HEK293T (cell line): ENCODE results near the gene PPARA.

Experiments
- ARNT ChIP-seq: fragments of 450-650 bp; IDR thresholded peaks from 2 replicates; pipeline ENCODE4 v1.6.1; 2017; ENCODE audit warnings: mild to moderate bottlenecking
- BHLHE40 ChIP-seq: fragments of 450-650 bp; IDR thresholded peaks from 2 replicates; pipeline ENCODE4 v1.6.1; 2016; ENCODE audit warnings: mild to moderate bottlenecking, moderate library complexity, borderline replicate concordance
- ELF4 ChIP-seq: fragments of 450-650 bp; IDR thresholded peaks from 2 replicates; pipeline ENCODE4 v1.6.1; 2017; ENCODE audit warnings: antibody characterized with exemption
- FOXM1 ChIP-seq: fragments of 450-650 bp; IDR thresholded peaks from 2 replicates; pipeline ENCODE4 v1.6.1; 2017; ENCODE audit warnings: mild to moderate bottlenecking, borderline replicate concordance
- SP1 ChIP-seq: fragments of 450-650 bp; IDR thresholded peaks from 2 replicates; pipeline ENCODE4 v1.6.1; 2017
- TARDBP ChIP-seq: fragments of 450-650 bp; IDR thresholded peaks from 2 replicates; pipeline ENCODE4 v1.6.1; 2016
- TF ChIP-seq, protein P1 (sequence below): fragments of 450-650 bp; IDR thresholded peaks from 2 replicates; pipeline ENCODE4 v1.6.1; 2016

- TF ChIP-seq FOXM1 = no peak
- no peak for TF ChIP-seq SP1
- no peak for TF ChIP-seq TARDBP
- no peak for TF ChIP-seq ELF4
- TF ChIP-seq, protein P1, sequence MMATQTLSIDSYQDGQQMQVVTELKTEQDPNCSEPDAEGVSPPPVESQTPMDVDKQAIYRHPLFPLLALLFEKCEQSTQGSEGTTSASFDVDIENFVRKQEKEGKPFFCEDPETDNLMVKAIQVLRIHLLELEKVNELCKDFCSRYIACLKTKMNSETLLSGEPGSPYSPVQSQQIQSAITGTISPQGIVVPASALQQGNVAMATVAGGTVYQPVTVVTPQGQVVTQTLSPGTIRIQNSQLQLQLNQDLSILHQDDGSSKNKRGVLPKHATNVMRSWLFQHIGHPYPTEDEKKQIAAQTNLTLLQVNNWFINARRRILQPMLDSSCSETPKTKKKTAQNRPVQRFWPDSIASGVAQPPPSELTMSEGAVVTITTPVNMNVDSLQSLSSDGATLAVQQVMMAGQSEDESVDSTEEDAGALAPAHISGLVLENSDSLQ = no peak
- TF ChIP-seq BHLHE40 = no peak
- no peak for TF ChIP-seq ARNT
These were observed 9.5 kb downstream of the PPARA start for GRCh38 chr22:46159777-46160176.
